NCI-H748 (cell line): Measurements from ENCODE around the gene DENND1A.
A peak's percentile ranks its signal among the peaks of the same experiment; 100 is the strongest.

Source experiments
- DNase-seq: peaks from one replicate; lab custom pipeline; 2025; ENCODE audit not compliant: unreplicated experiment; lab: John Stamatoyannopoulos, UW

Gene DENND1A

GRCh38 chr9:123691765-123692303 is 238.1 kb downstream of the DENND1A start:
- peak; percentile 15 for DNase-seq

GRCh38 chr9:123689701-123690428 is 240.1 kb downstream of the DENND1A start:
- DNase-seq = no peak

- DNase-seq = peak; percentile 35
These were observed 242.6 kb downstream of the DENND1A start for GRCh38 chr9:123687246-123687751.

GRCh38 chr9:123686829-123687192 is 243.1 kb downstream of the DENND1A start:
- DNase-seq = no peak

- DNase-seq = no peak
These were observed 243.6 kb downstream of the DENND1A start for GRCh38 chr9:123686131-123686828.

GRCh38 chr9:123685489-123686083 is 244.3 kb downstream of the DENND1A start:
- DNase-seq = peak; percentile 36

- DNase-seq = no peak
These were observed 245.4 kb downstream of the DENND1A start for GRCh38 chr9:123684393-123685149.

- DNase-seq = no peak
These were observed 247.2 kb downstream of the DENND1A start for GRCh38 chr9:123682746-123683145.

- peak; percentile 36 for DNase-seq
These were observed 249.6 kb downstream of the DENND1A start for GRCh38 chr9:123680352-123680751.

- DNase-seq = peak; percentile 85
These were observed 250.5 kb downstream of the DENND1A start for GRCh38 chr9:123679330-123679987.

- DNase-seq = no peak
These were observed 251.0 kb downstream of the DENND1A start for GRCh38 chr9:123678878-123679329.

- DNase-seq = peak; percentile 91
These were observed 251.7 kb downstream of the DENND1A start for GRCh38 chr9:123678038-123678877.

GRCh38 chr9:123676869-123677268 is 253.1 kb downstream of the DENND1A start:
- DNase-seq = no peak

- no peak for DNase-seq
These were observed 260.6 kb downstream of the DENND1A start for GRCh38 chr9:123669346-123669745.

- DNase-seq = no peak
These were observed 266.4 kb downstream of the DENND1A start for GRCh38 chr9:123663529-123663928.

- no peak for DNase-seq
These were observed 267.7 kb downstream of the DENND1A start for GRCh38 chr9:123662057-123662776.

GRCh38 chr9:123660691-123661466 is 269.0 kb downstream of the DENND1A start:
- DNase-seq = no peak

GRCh38 chr9:123659358-123659757 is 270.6 kb downstream of the DENND1A start:
- DNase-seq = no peak
